ENCODE results near the gene COL28A1.

COL28A1 gene

GRCh38 chr7:7452119-7452518 lies 83.6 kb downstream of the COL28A1 start:
- Histone ChIP-seq H3K27ac (ENCODE audit: low read depth, low read length) (no peak overlapping the region), H4K20me1 (ENCODE audit: control insufficient read depth, insufficient read depth, low read depth, low read length) (no peaks in the 10 kb centered on the region), H3K4me2 (ENCODE audit: low read length) (no peak overlapping the region), H3K9me3 (ENCODE audit: control insufficient read depth, insufficient read depth, low read length) (peaks cover 8% of the 10 kb centered on the region; the same call in 1 of the 2 replicates), H3K36me3 (ENCODE audit: control insufficient read depth, low read length) (no peaks in the 10 kb centered on the region), H3K4me1 (ENCODE audit: control insufficient read depth, low read length) (no peaks in the 10 kb centered on the region), H3K4me3 (ENCODE audit: low read length) (no peak overlapping the region), H3K79me2 (ENCODE audit: control insufficient read depth, low read length) (no peaks in the 10 kb centered on the region), H3F3A (ENCODE audit: control insufficient read depth, insufficient read depth) (no peaks in the 10 kb centered on the region), H3K27me3 (ENCODE audit: control insufficient read depth, low read length) (0 out of 2 replicates have a peak, but pooled peaks cover 3% of the 10 kb centered on the region), H3K9me2 (replicated peaks; ENCODE audit: control insufficient read depth, low read length) (no peaks in the 10 kb centered on the region)
- TF ChIP-seq CTCF (IDR thresholded peaks at IDR 0.05; ENCODE audit: low read depth, low read length, poor library complexity, severe bottlenecking) (no peak), EZH2phosphoT487 (IDR thresholded peaks at IDR 0.05; ENCODE audit: borderline replicate concordance, low read length) (no peak)

- H3K27ac ChIP-seq (ENCODE audit: low read depth, low read length), result no peak overlapping the region
- H3K27me3 ChIP-seq (ENCODE audit: control insufficient read depth, low read length), result 0 out of 2 replicates have a peak, but pooled peaks cover 3% of the 10 kb centered on the region
- H3K4me2 ChIP-seq (ENCODE audit: low read length), result no peak overlapping the region
- H4K20me1 ChIP-seq (ENCODE audit: control insufficient read depth, insufficient read depth, low read depth, low read length), result no peaks in the 10 kb centered on the region
- H3F3A ChIP-seq (ENCODE audit: control insufficient read depth, insufficient read depth), result no peaks in the 10 kb centered on the region
- no peaks in the 10 kb centered on the region for H3K36me3 ChIP-seq (ENCODE audit: control insufficient read depth, low read length)
- H3K4me3 ChIP-seq (ENCODE audit: low read length), result no peak overlapping the region
- H3K9me3 ChIP-seq (ENCODE audit: control insufficient read depth, insufficient read depth, low read length), result peaks cover 13% of the 10 kb centered on the region; the same call in 1 of the 2 replicates
- H3K4me1 ChIP-seq (ENCODE audit: control insufficient read depth, low read length), result no peaks in the 10 kb centered on the region
- TF ChIP-seq CTCF (IDR thresholded peaks at IDR 0.05; ENCODE audit: low read depth, low read length, poor library complexity, severe bottlenecking) (no peak), EZH2phosphoT487 (IDR thresholded peaks at IDR 0.05; ENCODE audit: borderline replicate concordance, low read length) (no peak)
- no peaks in the 10 kb centered on the region for H3K9me2 ChIP-seq (replicated peaks; ENCODE audit: control insufficient read depth, low read length)
- H3K79me2 ChIP-seq (ENCODE audit: control insufficient read depth, low read length), result no peaks in the 10 kb centered on the region
Observed at GRCh38 chr7:7449055-7449454, 86.6 kb downstream of the COL28A1 start.

GRCh38 chr7:7446616-7447015 lies 89.1 kb downstream of the COL28A1 start:
- no peaks in the 10 kb centered on the region for H3K36me3 ChIP-seq (ENCODE audit: control insufficient read depth, low read length)
- H4K20me1 ChIP-seq (ENCODE audit: control insufficient read depth, insufficient read depth, low read depth, low read length), result no peaks in the 10 kb centered on the region
- TF ChIP-seq CTCF (IDR thresholded peaks at IDR 0.05; ENCODE audit: low read depth, low read length, poor library complexity, severe bottlenecking) (no peak), EZH2phosphoT487 (IDR thresholded peaks at IDR 0.05; ENCODE audit: borderline replicate concordance, low read length) (no peak)
- peaks cover 13% of the 10 kb centered on the region; the same call in 1 of the 2 replicates for H3K9me3 ChIP-seq (ENCODE audit: control insufficient read depth, insufficient read depth, low read length)
- H3K27me3 ChIP-seq (ENCODE audit: control insufficient read depth, low read length), result no peaks in the 10 kb centered on the region
- H3K79me2 ChIP-seq (ENCODE audit: control insufficient read depth, low read length), result no peaks in the 10 kb centered on the region
- H3K27ac ChIP-seq (ENCODE audit: low read depth, low read length), result no peak overlapping the region
- no peak overlapping the region for H3K4me2 ChIP-seq (ENCODE audit: low read length)
- no peaks in the 10 kb centered on the region for H3F3A ChIP-seq (ENCODE audit: control insufficient read depth, insufficient read depth)
- H3K4me3 ChIP-seq (ENCODE audit: low read length), result no peak overlapping the region
- no peaks in the 10 kb centered on the region for H3K4me1 ChIP-seq (ENCODE audit: control insufficient read depth, low read length)
- H3K9me2 ChIP-seq (replicated peaks; ENCODE audit: control insufficient read depth, low read length), result no peaks in the 10 kb centered on the region

Data from DOHH2 (cell line).